Bladder microvascular endothelial cell (primary cell): ENCODE results near the gene BPTF. TPM values are rescaled to one million over a fixed set of nuclear protein-coding genes. Genes with fewer than 3 reads are reported as not detected.

Source experiments
- total RNA-seq: library from RNA; depleted of rRNA; stranded (reverse); fragments of >200 nt; gene quantifications from 2 replicates; pipeline ENCODE4 v1.2.3, GENCODE V29; 2014

Gene BPTF
- total RNA-seq = 20.4 and 78.2 TPM in 2 replicates

GRCh38 chr17:67824735-67825626 is at the start of gene BPTF:
BPTF (plus strand) TSS chr17:67825503; CDS start chr17:67825725, 222 bp downstream.

GRCh38 chr17:67996301-67997171 is 171.2 kb downstream of the BPTF start, which contains the start of gene C17orf58:
C17orf58 (minus strand) TSS chr17:67996469; CDS start chr17:67996198, 271 bp downstream.

Other genes starting within 250 kb of the BPTF start
- gene NOL11, start 107.6 kb upstream of the BPTF start, total RNA-seq = 24.3 and 42.0 TPM in 2 replicates
- 10.7 and 29.8 TPM in 2 replicates for gene C17orf58, start 171.0 kb downstream of the BPTF start, total RNA-seq
- 111 and 146 TPM in 2 replicates for gene KPNA2, start 210.2 kb downstream of the BPTF start, total RNA-seq